Mesenchymal stem cell (in vitro differentiated cells and primary cell): ENCODE measurements around the gene PPM1E.
A peak's percentile ranks its signal among the peaks of the same experiment; 100 is the strongest.
"Not testable (repeated sequence)": the region's sequence is repeated elsewhere in the genome, so short reads cannot be mapped to it uniquely, and the experiment has no call there.

ENCODE experiments used
- DNase-seq: peaks from one replicate; pipeline ENCODE4 v3.0.0-alpha.2; 2013
- H2AFZ ChIP-seq: one replicate; pipeline ENCODE4 v1.6.1; 2013; ENCODE audit warnings: low read depth, mild to moderate bottlenecking, control low read depth, inconsistent platforms, low read length, moderate library complexity
- H2AK5ac ChIP-seq: 2 replicates; pipeline ENCODE4 v1.6.1; 2013; ENCODE audit warnings: low read length, moderate library complexity, mild to moderate bottlenecking, inconsistent platforms; ENCODE audit not compliant: severe bottlenecking
- H2BK120ac ChIP-seq: one replicate; pipeline ENCODE4 v1.6.1; 2013; ENCODE audit warnings: low read depth, mild to moderate bottlenecking, inconsistent platforms, low read length, moderate library complexity
- H2BK12ac ChIP-seq, 2 experiments: one replicate each; pipeline ENCODE4 v1.6.1; 2013; ENCODE audit warnings: inconsistent platforms in 2 of 2, low read length in 2 of 2, mild to moderate bottlenecking in 2 of 2, moderate library complexity in 2 of 2, control low read depth in 1 of 2
- H2BK15ac ChIP-seq: one replicate; pipeline ENCODE4 v1.6.1; 2013; ENCODE audit warnings: mild to moderate bottlenecking, low read depth, inconsistent platforms; ENCODE audit not compliant: poor library complexity, severe bottlenecking
- H2BK5ac ChIP-seq: 2 replicates; pipeline ENCODE4 v1.6.1; 2013; ENCODE audit warnings: low read depth, mild to moderate bottlenecking, low read length, control low read depth, inconsistent platforms; ENCODE audit not compliant: poor library complexity, severe bottlenecking
- H3K14ac ChIP-seq, 2 experiments: one replicate each; pipeline ENCODE4 v1.6.1; 2013; ENCODE audit warnings: inconsistent platforms in 2 of 2, low read length in 2 of 2, control low read depth in 1 of 2, mild to moderate bottlenecking in 1 of 2, moderate library complexity in 1 of 2
- H3K18ac ChIP-seq, 2 experiments: one replicate each; pipeline ENCODE4 v1.6.1; 2013; ENCODE audit warnings: inconsistent platforms in 2 of 2, low read length in 2 of 2, control low read depth in 1 of 2, low read depth in 1 of 2, mild to moderate bottlenecking in 1 of 2
- H3K23ac ChIP-seq, 2 experiments: one replicate each; pipeline ENCODE4 v1.6.1; 2013; ENCODE audit warnings: inconsistent platforms in 2 of 2, low read length in 2 of 2, mild to moderate bottlenecking in 2 of 2, moderate library complexity in 2 of 2, control low read depth in 1 of 2
- H3K27ac ChIP-seq: 2 replicates; pipeline ENCODE4 v1.5.1; 2013; ENCODE audit warnings: mild to moderate bottlenecking, moderate library complexity, low read length, control low read depth, inconsistent platforms; ENCODE audit not compliant: poor library complexity, severe bottlenecking
- H3K27me3 ChIP-seq, 2 experiments: 2 replicates each; pipeline versions ENCODE4 v1.6.1 to v1.7.0; 2013; ENCODE audit warnings: low read length in 2 of 2, mild to moderate bottlenecking in 2 of 2, moderate library complexity in 2 of 2, control low read depth in 1 of 2, inconsistent platforms in 1 of 2; ENCODE audit not compliant: control insufficient read depth in 1 of 2, insufficient read depth in 1 of 2
- H3K36me3 ChIP-seq, 2 experiments: 2 replicates each; pipeline versions ENCODE4 v1.6.1 to v1.7.0; 2013; ENCODE audit warnings: low read length in 2 of 2, control low read depth in 1 of 2, inconsistent platforms in 1 of 2, low read depth in 1 of 2, mild to moderate bottlenecking in 1 of 2; ENCODE audit not compliant: insufficient read depth in 2 of 2, control insufficient read depth in 1 of 2
- H3K4ac ChIP-seq, 2 experiments: one replicate each; pipeline ENCODE4 v1.6.1; 2013; ENCODE audit warnings: inconsistent platforms in 2 of 2, low read length in 2 of 2, mild to moderate bottlenecking in 2 of 2, moderate library complexity in 2 of 2, control low read depth in 1 of 2, low read depth in 1 of 2
- H3K4me1 ChIP-seq: 2 replicates; pipeline ENCODE4 v1.6.1; 2013; ENCODE audit warnings: low read depth, low read length, control low read depth; ENCODE audit not compliant: control insufficient read depth, insufficient read depth
- H3K4me2 ChIP-seq: 2 replicates; pipeline ENCODE4 v1.6.1; 2013; ENCODE audit warnings: low read length, mild to moderate bottlenecking, inconsistent platforms; ENCODE audit not compliant: poor library complexity, severe bottlenecking
- H3K4me3 ChIP-seq, 2 experiments: 2 replicates each; pipeline versions ENCODE4 v1.5.1 to v1.7.0; 2013; ENCODE audit warnings: low read length in 2 of 2, mild to moderate bottlenecking in 2 of 2, control low read depth in 1 of 2, low read depth in 1 of 2; ENCODE audit not compliant: insufficient read depth in 1 of 2
- H3K79me1 ChIP-seq: replicated peaks from 2 replicates; pipeline ENCODE4 v1.6.1; 2013; ENCODE audit warnings: mild to moderate bottlenecking, control low read depth, low read length, inconsistent platforms; ENCODE audit not compliant: poor library complexity, severe bottlenecking
- H3K9ac ChIP-seq: 2 replicates; pipeline ENCODE4 v1.7.0; 2013; ENCODE audit warnings: mild to moderate bottlenecking, low read length, moderate library complexity
- H3K9me3 ChIP-seq: 2 replicates; pipeline ENCODE4 v1.7.0; 2013; ENCODE audit warnings: mild to moderate bottlenecking, low read length; ENCODE audit not compliant: control insufficient read depth
- H4K8ac ChIP-seq: one replicate; pipeline ENCODE4 v1.6.1; 2013; ENCODE audit warnings: inconsistent platforms, mild to moderate bottlenecking, low read length, moderate library complexity
- H4K91ac ChIP-seq: one replicate; pipeline ENCODE4 v1.6.1; 2013; ENCODE audit warnings: mild to moderate bottlenecking, low read length, inconsistent platforms
- WGBS: methylation state at CpG from one replicate; pipeline ENCODE4 v1.1.7; 2013; ENCODE audit warnings: mixed read lengths; 5-methylcytosine and 5-hydroxymethylcytosine counted together

Gene PPM1E

GRCh38 chr17:58956997-58957724, 201.5 kb downstream of the PPM1E start:
- Histone ChIP-seq H3K79me1 (no peaks in the 10 kb centered on the region), H2AK5ac (no peak overlapping the region), H2AFZ (no peak overlapping the region)

GRCh38 chr17:58957725-58958073, 202.0 kb downstream of the PPM1E start:
- not testable (repeated sequence) for H3K4me2 ChIP-seq, H4K8ac ChIP-seq
- WGBS: 90% methylated on average over 1 of the region's 1 CpG

More at GRCh38 chr17:58956997-58957724, 201.5 kb downstream of the PPM1E start:
- Histone ChIP-seq H3K27ac (no peak overlapping the region), H4K8ac (no peak overlapping the region), H3K14ac (no peak overlapping the region), H3K4me1 (no peaks in the 10 kb centered on the region), H4K91ac (no peak overlapping the region), H2BK15ac (no peak overlapping the region), H3K4ac (no peak overlapping the region), H3K9me3 (peaks cover 3% of the 10 kb centered on the region), H3K23ac (no peak overlapping the region), H3K4me3 (no peak overlapping the region), H2BK12ac (no peak overlapping the region), H3K36me3 (no peaks in the 10 kb centered on the region), H3K4me2 (no peak overlapping the region), H2BK120ac (no peak overlapping the region), H3K18ac (no peak overlapping the region), H3K9ac (no peak overlapping the region), H3K27me3 (no peaks in the 10 kb centered on the region), H2BK5ac (no peak overlapping the region)
- WGBS: 100% methylated on average over 1 of the region's 2 CpGs
- no peak for DNase-seq

GRCh38 chr17:58960068-58960467, 204.4 kb downstream of the PPM1E start:
- no peak overlapping the region for H3K23ac ChIP-seq
- H3K27me3 ChIP-seq: no peaks in the 10 kb centered on the region
- H2BK5ac ChIP-seq: no peak overlapping the region
- peak; percentile 22 for DNase-seq
- H2BK12ac ChIP-seq: no peak overlapping the region
- H2AFZ ChIP-seq: no peak overlapping the region
- no peaks in the 10 kb centered on the region for H3K79me1 ChIP-seq
- H3K4me1 ChIP-seq: no peaks in the 10 kb centered on the region
- no peak overlapping the region for H2AK5ac ChIP-seq
- no peak overlapping the region for H3K9ac ChIP-seq
- no peak overlapping the region for H2BK120ac ChIP-seq
- H3K4me2 ChIP-seq: no peak overlapping the region
- no peaks in the 10 kb centered on the region for H3K36me3 ChIP-seq
- no peak overlapping the region for H2BK15ac ChIP-seq
- no peak overlapping the region for H3K27ac ChIP-seq
- no peak overlapping the region for H4K91ac ChIP-seq
- H3K4me3 ChIP-seq: no peak overlapping the region
- no peaks in the 10 kb centered on the region for H3K9me3 ChIP-seq
- no peak overlapping the region for H3K4ac ChIP-seq
- H4K8ac ChIP-seq: no peak overlapping the region
- no peak overlapping the region for H3K18ac ChIP-seq
- no peak overlapping the region for H3K14ac ChIP-seq

More at GRCh38 chr17:58957725-58958073, 202.0 kb downstream of the PPM1E start:
- not testable (repeated sequence) for DNase-seq, H3K36me3 ChIP-seq, H2BK15ac ChIP-seq, H3K4me1 ChIP-seq, H2AK5ac ChIP-seq, H3K27ac ChIP-seq, H2BK5ac ChIP-seq, H3K4ac ChIP-seq, H3K14ac ChIP-seq, H3K23ac ChIP-seq, H3K9me3 ChIP-seq, H2BK120ac ChIP-seq, H2AFZ ChIP-seq, H3K18ac ChIP-seq, H3K4me3 ChIP-seq, H2BK12ac ChIP-seq, H3K79me1 ChIP-seq, H3K27me3 ChIP-seq, H3K9ac ChIP-seq, H4K91ac ChIP-seq

- no peak overlapping the region for H2BK12ac ChIP-seq
- H3K27ac ChIP-seq: no peak overlapping the region
- H3K4me3 ChIP-seq: no peak overlapping the region
- H3K27me3 ChIP-seq: no peaks in the 10 kb centered on the region
- no peak overlapping the region for H4K8ac ChIP-seq
- H2AK5ac ChIP-seq: no peak overlapping the region
- no peak overlapping the region for H3K14ac ChIP-seq
- no peak overlapping the region for H2AFZ ChIP-seq
- H3K9ac ChIP-seq: no peak overlapping the region
- H3K9me3 ChIP-seq: no peaks in the 10 kb centered on the region
- H3K79me1 ChIP-seq: no peaks in the 10 kb centered on the region
- H2BK5ac ChIP-seq: no peak overlapping the region
- no peak overlapping the region for H3K18ac ChIP-seq
- no peaks in the 10 kb centered on the region for H3K4me1 ChIP-seq
- DNase-seq: no peak
- no peak overlapping the region for H2BK120ac ChIP-seq
- no peak overlapping the region for H3K23ac ChIP-seq
- no peaks in the 10 kb centered on the region for H3K36me3 ChIP-seq
- H2BK15ac ChIP-seq: no peak overlapping the region
- no peak overlapping the region for H3K4ac ChIP-seq
- H4K91ac ChIP-seq: no peak overlapping the region
- no peak overlapping the region for H3K4me2 ChIP-seq
- 100% methylated on average over 2 of the region's 3 CpGs for whole genome bisulfite sequencing
Observed at GRCh38 chr17:58965221-58965620, 209.6 kb downstream of the PPM1E start.
